Brain microvascular endothelial cell (primary cell): ENCODE data around the gene CNGA1.

ENCODE experiments used
- DNase-seq: peaks from one replicate; pipeline ENCODE4 v3.0.0-alpha.2; 2020
- H3K27ac ChIP-seq: fragments of 250-450 bp; sonication (Bioruptor Pico); 2 replicates; pipeline ENCODE4 v1.5.1; 2020; ENCODE audit warnings: mild to moderate bottlenecking, moderate library complexity
- H3K27me3 ChIP-seq: fragments of 250-450 bp; sonication (Bioruptor Pico); replicated peaks from 2 replicates; pipeline ENCODE4 v1.5.1; 2020; ENCODE audit warnings: mild to moderate bottlenecking
- H3K36me3 ChIP-seq: fragments of 250-450 bp; sonication (Bioruptor Pico); replicated peaks from 2 replicates; pipeline ENCODE4 v1.5.1; 2020; ENCODE audit warnings: mild to moderate bottlenecking
- H3K4me3 ChIP-seq: 2 replicates; pipeline ENCODE4 v1.5.1; 2011; ENCODE audit warnings: low read depth, mild to moderate bottlenecking, control low read depth, low read length, moderate library complexity
- CTCF ChIP-seq: IDR thresholded peaks from 2 replicates; pipeline ENCODE4 v1.5.1; 2011; ENCODE audit warnings: low read depth, mild to moderate bottlenecking, moderate library complexity, low read length, control low read depth, inconsistent platforms; ENCODE audit errors: missing control alignments
- in situ Hi-C: cut with HindIII; loops from 2 replicates; pipeline ENCODE4 v1.10.0; 2017; ENCODE audit warnings: low sequenced_read_pairs, low pct_ligation_motif_present

CNGA1 gene

GRCh38 chr4:48049483-48049882 lies 33.0 kb upstream of the CNGA1 start:
- in situ Hi-C loops, result no loop called here
- no peak overlapping the region for H3K27ac ChIP-seq
- no peak for DNase-seq
- no peaks in the 10 kb centered on the region for H3K27me3 ChIP-seq
- no peak for TF ChIP-seq CTCF
- H3K36me3 ChIP-seq, result no peaks in the 10 kb centered on the region
- no peak overlapping the region for H3K4me3 ChIP-seq

- in situ Hi-C loops, result no loop called here
- Histone ChIP-seq H3K27ac (no peak overlapping the region), H3K4me3 (no peak overlapping the region), H3K27me3 (no peaks in the 10 kb centered on the region), H3K36me3 (no peaks in the 10 kb centered on the region)
- TF ChIP-seq CTCF, result no peak
- no peak for DNase-seq
These were observed 31.4 kb upstream of the CNGA1 start for GRCh38 chr4:48047896-48048295.

- in situ Hi-C loops, result no loop called here
- Histone ChIP-seq H3K27ac (no peak overlapping the region), H3K36me3 (no peaks in the 10 kb centered on the region), H3K4me3 (no peak overlapping the region), H3K27me3 (no peaks in the 10 kb centered on the region)
- no peak for TF ChIP-seq CTCF
- DNase-seq, result no peak
These were observed 31.0 kb upstream of the CNGA1 start for GRCh38 chr4:48047421-48047844.

GRCh38 chr4:48046059-48046458 lies 29.6 kb upstream of the CNGA1 start:
- DNase-seq, result no peak
- no peaks in the 10 kb centered on the region for H3K36me3 ChIP-seq
- no peak overlapping the region for H3K27ac ChIP-seq
- no peak overlapping the region for H3K4me3 ChIP-seq
- in situ Hi-C loops, result no loop called here
- no peaks in the 10 kb centered on the region for H3K27me3 ChIP-seq
- no peak for TF ChIP-seq CTCF

GRCh38 chr4:48044298-48044697 lies 27.8 kb upstream of the CNGA1 start:
- in situ Hi-C loops, result no loop called here
- no peak for TF ChIP-seq CTCF
- no peak for DNase-seq

GRCh38 chr4:48043504-48043903 lies 27.0 kb upstream of the CNGA1 start:
- Histone ChIP-seq H3K27ac (no peak overlapping the region), H3K27me3 (no peaks in the 10 kb centered on the region), H3K36me3 (no peaks in the 10 kb centered on the region), H3K4me3 (no peak overlapping the region)
- DNase-seq, result no peak
- TF ChIP-seq CTCF, result no peak
- in situ Hi-C loops, result no loop called here

More at GRCh38 chr4:48044298-48044697, 27.8 kb upstream of the CNGA1 start:
- Histone ChIP-seq H3K27ac (no peak overlapping the region), H3K27me3 (no peaks in the 10 kb centered on the region), H3K36me3 (no peaks in the 10 kb centered on the region), H3K4me3 (no peak overlapping the region)
